NCI-H460 (cell line): ENCODE measurements around the gene NBR1. TPM values are rescaled to one million over a fixed set of nuclear protein-coding genes. Genes with fewer than 3 reads are reported as not detected.
"Not testable (repeated sequence)": the region's sequence is repeated elsewhere in the genome, so short reads cannot be mapped to it uniquely, and the experiment has no call there.

Source experiments
- DNase-seq: peaks from one replicate; pipeline ENCODE4 v3.0.0-alpha.2; 2016; ENCODE audit warnings: low read depth; ENCODE audit errors: extremely low read depth
- total RNA-seq: library from RNA; depleted of rRNA; stranded (reverse); fragments of >200 nt; shearing (Covaris generic); gene quantifications from 2 replicates; pipeline ENCODE4 v1.2.3, GENCODE V29; 2014

The NBR1 gene
- total RNA-seq, 1 experiment from 2014 or later = 78.6 TPM

- no peak for DNase-seq
These were observed 15.3 kb upstream of the NBR1 start for GRCh38 chr17:43155666-43156065.

GRCh38 chr17:43159232-43159631 lies 11.8 kb upstream of the NBR1 start:
- not testable (repeated sequence) for DNase-seq

GRCh38 chr17:43159957-43160356 lies 11.1 kb upstream of the NBR1 start:
- DNase-seq = not testable (repeated sequence)

- not testable (repeated sequence) for DNase-seq
These were observed 5.0 kb upstream of the NBR1 start for GRCh38 chr17:43165971-43166370.

GRCh38 chr17:43169561-43170139 lies 1.4 kb upstream of the NBR1 start:
- DNase-seq = no peak

- peak; percentile 97 for DNase-seq
These were observed 761 bp upstream of the NBR1 start for GRCh38 chr17:43170140-43170765.

- DNase-seq = peak; percentile 27
These were observed 823 bp downstream of the NBR1 start for GRCh38 chr17:43171586-43172487.

GRCh38 chr17:43175213-43176118 lies 4.5 kb downstream of the NBR1 start:
- no peak for DNase-seq

- no peak for DNase-seq
These were observed 5.1 kb downstream of the NBR1 start for GRCh38 chr17:43176119-43176570.

GRCh38 chr17:43183921-43184320 lies 12.9 kb downstream of the NBR1 start:
- DNase-seq = no peak

GRCh38 chr17:43186656-43187055 lies 15.6 kb downstream of the NBR1 start:
- not testable (repeated sequence) for DNase-seq

- no peak for DNase-seq
These were observed 22.2 kb downstream of the NBR1 start for GRCh38 chr17:43193251-43193650.

GRCh38 chr17:43199633-43200032 lies 28.6 kb downstream of the NBR1 start:
- DNase-seq = no peak

GRCh38 chr17:43200127-43200526 lies 29.1 kb downstream of the NBR1 start:
- no peak for DNase-seq

GRCh38 chr17:43203013-43203412 lies 32.0 kb downstream of the NBR1 start:
- not testable (repeated sequence) for DNase-seq

GRCh38 chr17:43210576-43210975 lies 39.6 kb downstream of the NBR1 start:
- no peak for DNase-seq

- DNase-seq = no peak
These were observed 40.1 kb downstream of the NBR1 start for GRCh38 chr17:43211123-43211479.

GRCh38 chr17:43211480-43212402 lies 40.7 kb downstream of the NBR1 start, which contains the start of gene TMEM106A:
Gene TMEM106A, plus strand, starts transcription at chr17:43211875. Its CDS starts 1,167 bp downstream, at chr17:43213042.
- DNase-seq = peak; percentile 67
